GM13976 (cell line): ENCODE data around the gene MIR17HG.

Experiments used
- DNase-seq: peaks from one replicate; pipeline ENCODE4 v3.0.0; 2012; ENCODE audit warnings: low spot score
- in situ Hi-C: fragments of 300-500 bp; cut with MboI; formaldehyde crosslinking; loops from one replicate; pipeline ENCODE4 v1.12.0; 2022; ENCODE audit warnings: low sequenced_read_pairs, mixed read lengths, inconsistent platforms; ENCODE audit not compliant: unreplicated experiment
- TF ChIP-seq, protein P1 (sequence below): IDR thresholded peaks from 2 replicates; pipeline ENCODE4 v1.5.1; 2012; ENCODE audit warnings: borderline replicate concordance, mild to moderate bottlenecking; ENCODE audit not compliant: insufficient read depth; ENCODE audit errors: extremely low read depth, missing control alignments, control extremely low read depth

MIR17HG gene

DNA sequence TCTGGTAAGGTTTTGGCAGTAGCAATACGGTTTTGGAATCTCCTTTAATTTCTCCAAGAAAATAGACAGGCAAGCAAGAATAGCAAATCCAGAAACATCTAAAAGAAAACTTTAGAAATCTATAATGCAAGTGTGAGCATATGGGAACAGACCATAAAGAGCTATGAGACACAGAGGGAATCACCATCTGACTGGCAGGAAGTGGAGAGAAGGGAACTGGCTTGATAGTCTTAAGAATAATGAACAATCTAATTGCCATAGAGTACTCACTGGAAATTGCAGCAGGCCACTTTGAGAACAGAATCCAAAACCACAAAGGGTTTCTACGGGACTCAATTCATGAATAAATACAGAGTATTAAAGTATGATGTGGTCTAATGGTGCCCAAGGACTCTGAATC, 39.6 kb upstream of the MIR17HG start:
- in situ Hi-C loops, result no loop called here
- TF ChIP-seq, protein P1, sequence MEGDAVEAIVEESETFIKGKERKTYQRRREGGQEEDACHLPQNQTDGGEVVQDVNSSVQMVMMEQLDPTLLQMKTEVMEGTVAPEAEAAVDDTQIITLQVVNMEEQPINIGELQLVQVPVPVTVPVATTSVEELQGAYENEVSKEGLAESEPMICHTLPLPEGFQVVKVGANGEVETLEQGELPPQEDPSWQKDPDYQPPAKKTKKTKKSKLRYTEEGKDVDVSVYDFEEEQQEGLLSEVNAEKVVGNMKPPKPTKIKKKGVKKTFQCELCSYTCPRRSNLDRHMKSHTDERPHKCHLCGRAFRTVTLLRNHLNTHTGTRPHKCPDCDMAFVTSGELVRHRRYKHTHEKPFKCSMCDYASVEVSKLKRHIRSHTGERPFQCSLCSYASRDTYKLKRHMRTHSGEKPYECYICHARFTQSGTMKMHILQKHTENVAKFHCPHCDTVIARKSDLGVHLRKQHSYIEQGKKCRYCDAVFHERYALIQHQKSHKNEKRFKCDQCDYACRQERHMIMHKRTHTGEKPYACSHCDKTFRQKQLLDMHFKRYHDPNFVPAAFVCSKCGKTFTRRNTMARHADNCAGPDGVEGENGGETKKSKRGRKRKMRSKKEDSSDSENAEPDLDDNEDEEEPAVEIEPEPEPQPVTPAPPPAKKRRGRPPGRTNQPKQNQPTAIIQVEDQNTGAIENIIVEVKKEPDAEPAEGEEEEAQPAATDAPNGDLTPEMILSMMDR, result no peak
- DNase-seq, result no peak

DNA sequence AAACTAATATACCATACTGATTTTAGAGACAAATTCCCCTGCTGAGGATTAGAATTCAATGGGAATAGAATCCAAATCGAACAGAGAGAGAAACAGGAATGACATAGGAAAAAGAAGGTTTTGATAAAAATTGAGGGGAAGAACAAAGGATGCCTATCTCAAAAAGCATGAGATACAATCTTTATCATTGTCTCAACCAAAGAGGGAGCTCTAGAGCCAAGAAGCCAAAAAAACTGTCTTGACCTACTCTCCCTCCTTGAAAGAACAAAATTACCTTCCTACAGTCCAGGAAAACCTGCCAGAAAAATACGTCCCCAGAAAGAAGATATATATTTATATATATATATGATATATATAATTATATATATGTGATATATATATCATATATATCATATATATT, 39.2 kb upstream of the MIR17HG start:
- TF ChIP-seq, protein P1, result peak; percentile 33
- in situ Hi-C loops, result no loop called here
- no peak for DNase-seq

DNA sequence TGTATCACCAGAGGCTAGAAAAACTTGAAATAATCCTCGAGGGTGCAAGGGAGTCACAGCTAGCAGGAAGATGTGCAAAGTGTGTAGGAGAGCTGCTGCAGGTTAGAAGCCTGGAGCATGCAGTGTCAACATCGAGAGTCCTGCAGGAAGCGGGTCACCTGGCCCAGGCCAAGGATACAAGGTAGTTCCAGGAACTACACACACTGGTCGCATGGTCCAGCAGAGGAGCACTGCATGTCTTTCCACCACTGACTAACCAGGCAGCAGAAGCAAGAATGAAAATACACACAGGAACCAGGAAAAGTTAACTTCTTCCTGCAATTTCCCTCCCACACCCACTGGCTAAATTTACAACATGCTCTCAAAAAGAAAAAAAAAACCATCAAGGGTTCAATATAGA, 36.0 kb upstream of the MIR17HG start:
- no peak for DNase-seq
- in situ Hi-C loops, result loop anchor here (10.0 kb wide), 1 partner anchor 93 kb away; no protein-coding TSS in a partner anchor
- TF ChIP-seq, protein P1, result no peak

DNA sequence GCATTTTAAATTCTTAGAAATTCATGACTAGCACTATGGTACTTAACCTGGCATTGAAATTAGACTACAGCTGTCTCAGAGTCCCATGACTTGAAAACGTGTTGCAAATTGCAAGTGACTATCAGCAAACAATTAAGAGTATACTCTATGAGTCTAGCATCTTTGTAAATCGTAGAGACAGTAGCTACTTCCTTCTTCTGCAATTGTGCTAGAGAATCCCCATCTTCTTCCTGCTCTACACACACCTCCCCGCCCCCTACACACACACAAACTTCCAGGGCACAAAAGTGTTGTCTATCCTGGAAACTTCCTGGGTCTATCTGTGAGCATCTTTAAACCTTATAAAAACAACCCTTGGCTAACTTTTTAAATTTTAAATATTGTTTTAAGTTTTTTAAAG, 35.2 kb upstream of the MIR17HG start:
- DNase-seq, result no peak
- in situ Hi-C loops, result loop anchor here (10.0 kb wide), 1 partner anchor 92 kb away; no protein-coding TSS in a partner anchor
- TF ChIP-seq, protein P1, result no peak

DNA sequence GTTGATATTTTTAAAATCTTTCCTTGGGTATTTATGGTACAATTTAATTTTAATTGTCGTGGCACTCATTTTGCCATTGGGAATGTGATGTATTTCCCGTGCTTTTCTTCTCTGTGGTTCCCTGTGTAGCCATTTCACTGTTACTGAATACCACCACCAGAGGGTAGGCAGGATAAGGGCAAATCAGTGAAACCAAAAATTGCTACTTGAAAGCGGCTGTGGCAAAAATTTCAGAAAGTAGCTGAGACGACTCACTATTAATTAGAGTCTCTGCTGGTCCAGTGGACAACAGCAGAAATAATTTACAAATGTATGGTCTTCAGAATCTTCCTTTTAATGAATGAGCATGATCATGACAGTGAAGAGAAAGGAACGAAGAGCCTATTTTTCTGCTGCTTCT, 34.4 kb upstream of the MIR17HG start:
- DNase-seq, result no peak
- TF ChIP-seq, protein P1, result peak; percentile 68
- in situ Hi-C loops, result loop anchor here (10.0 kb wide), 1 partner anchor 92 kb away; no protein-coding TSS in a partner anchor

DNA sequence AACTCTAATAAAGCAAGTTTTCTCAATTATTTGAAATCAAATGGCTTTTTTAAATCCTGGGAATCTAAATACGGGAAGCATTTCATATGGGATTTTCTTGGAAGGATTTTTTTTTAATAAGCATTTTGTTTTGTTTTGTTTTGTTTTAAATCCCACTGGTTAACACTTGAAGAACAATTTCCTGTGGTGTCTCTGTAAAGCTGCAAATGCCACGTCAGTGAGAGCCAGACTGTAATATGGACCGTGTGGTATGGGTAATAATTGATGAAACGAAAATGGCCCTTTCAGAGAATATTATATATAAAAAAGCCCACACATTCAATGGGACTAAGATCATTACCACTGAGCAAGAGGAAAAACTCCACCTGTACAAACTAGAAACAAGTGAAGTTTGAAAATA, 33.9 kb upstream of the MIR17HG start:
- DNase-seq, result no peak
- TF ChIP-seq, protein P1, result no peak
- in situ Hi-C loops, result loop anchor here (10.0 kb wide), 1 partner anchor 91 kb away; no protein-coding TSS in a partner anchor
